HUES6 (cell line): ENCODE results near the gene TENM4.

Source experiments
- H3K27ac ChIP-seq: 2 replicates; pipeline ENCODE4 v1.7.0; 2013; ENCODE audit warnings: low read depth, mild to moderate bottlenecking, low read length, inconsistent platforms
- H3K27me3 ChIP-seq: 2 replicates; pipeline ENCODE4 v1.6.1; 2013; ENCODE audit warnings: low read length; ENCODE audit not compliant: control insufficient read depth, insufficient read depth
- H3K36me3 ChIP-seq: 2 replicates; pipeline ENCODE4 v1.6.1; 2013; ENCODE audit warnings: low read length; ENCODE audit not compliant: control insufficient read depth, insufficient read depth
- H3K4me1 ChIP-seq: 2 replicates; pipeline ENCODE4 v1.6.1; 2013; ENCODE audit warnings: low read length; ENCODE audit not compliant: control insufficient read depth, insufficient read depth
- H3K4me3 ChIP-seq: 2 replicates; pipeline ENCODE4 v1.5.1; 2013; ENCODE audit warnings: low read depth, low read length
- H3K9ac ChIP-seq: one replicate; pipeline ENCODE4 v1.6.1; 2013; ENCODE audit warnings: mild to moderate bottlenecking, low read length
- H3K9me3 ChIP-seq: 2 replicates; pipeline ENCODE4 v1.6.1; 2013; ENCODE audit warnings: low read depth, low read length; ENCODE audit not compliant: control insufficient read depth, insufficient read depth

The TENM4 gene

DNA sequence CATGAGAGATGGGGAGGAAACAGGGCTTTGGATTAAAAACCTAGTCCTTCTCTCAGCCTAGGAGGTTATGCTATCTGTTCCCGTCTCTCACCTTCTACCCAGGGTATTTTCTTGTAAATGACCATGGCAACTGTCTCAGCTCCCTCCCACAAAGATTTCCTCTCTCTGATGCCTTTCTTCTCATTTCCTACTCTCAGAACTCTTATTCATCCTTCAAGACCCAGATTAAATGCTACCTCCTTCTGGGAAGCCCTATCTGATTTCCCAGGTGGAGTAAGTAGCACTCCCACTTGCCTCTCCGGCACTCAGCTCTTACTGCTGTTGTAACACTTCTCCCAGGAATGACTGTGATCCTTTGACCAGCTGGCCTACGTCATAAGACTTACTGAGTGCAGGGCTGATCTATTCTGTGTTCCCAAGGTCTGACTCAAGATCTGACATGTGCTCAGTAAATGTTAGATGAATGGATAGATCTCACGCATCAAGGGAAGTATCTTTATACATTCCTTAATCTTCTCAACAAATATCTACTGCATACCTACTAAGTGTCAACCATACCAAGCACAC is 175.0 kb downstream of the TENM4 start:
- Histone ChIP-seq H3K36me3 (no peaks in the 10 kb centered on the region), H3K27me3 (no peaks in the 10 kb centered on the region), H3K27ac (no peak overlapping the region), H3K9me3 (no peaks in the 10 kb centered on the region), H3K9ac (no peak overlapping the region), H3K4me3 (no peak overlapping the region), H3K4me1 (peaks cover 20% of the 10 kb centered on the region)

DNA sequence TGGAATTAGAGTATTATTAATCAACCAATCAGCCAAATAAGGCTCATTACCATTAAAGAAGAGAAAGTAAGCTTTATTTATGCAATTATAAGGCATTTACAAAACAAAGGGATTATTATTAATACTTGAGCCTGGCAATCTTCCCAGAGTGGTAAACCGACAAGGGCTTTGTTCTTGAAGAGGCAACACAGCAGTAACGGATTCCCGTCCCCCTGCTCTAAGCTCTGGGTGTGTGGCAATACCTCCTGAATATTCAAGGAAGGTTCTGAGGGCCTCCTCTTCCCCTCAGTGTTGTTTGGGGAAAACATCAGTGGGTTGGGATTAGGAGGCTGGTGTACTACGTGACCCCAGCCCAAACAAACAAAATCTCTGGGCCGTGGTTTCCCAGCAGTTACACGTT is 176.5 kb downstream of the TENM4 start:
- no peaks in the 10 kb centered on the region for H3K36me3 ChIP-seq
- no peak overlapping the region for H3K4me3 ChIP-seq
- no peak overlapping the region for H3K9ac ChIP-seq
- H3K27ac ChIP-seq: no peak overlapping the region
- H3K9me3 ChIP-seq: no peaks in the 10 kb centered on the region
- H3K27me3 ChIP-seq: no peaks in the 10 kb centered on the region
- peaks cover 14% of the 10 kb centered on the region for H3K4me1 ChIP-seq

DNA sequence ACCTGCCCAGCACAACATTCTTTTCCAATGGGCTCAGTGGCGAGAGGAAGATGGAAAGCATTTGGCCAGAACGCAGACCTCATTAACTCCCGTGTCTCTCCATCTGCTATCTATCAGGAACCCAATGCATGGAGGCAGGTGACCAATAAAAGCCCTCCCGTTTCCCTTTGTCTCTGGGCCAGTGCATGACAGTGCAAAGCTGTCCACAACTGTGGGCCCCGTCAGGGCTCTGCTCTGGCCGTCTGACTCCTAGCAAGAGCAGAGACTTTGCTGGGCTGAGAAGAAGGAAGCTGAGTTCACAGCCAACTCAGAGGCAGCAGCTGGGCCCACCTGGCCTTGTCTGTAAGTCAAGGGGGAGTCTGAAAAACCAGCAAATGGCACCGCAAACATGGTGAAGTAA is 177.8 kb downstream of the TENM4 start:
- no peaks in the 10 kb centered on the region for H3K27me3 ChIP-seq
- H3K27ac ChIP-seq: no peak overlapping the region
- H3K36me3 ChIP-seq: no peaks in the 10 kb centered on the region
- H3K9ac ChIP-seq: no peak overlapping the region
- no peaks in the 10 kb centered on the region for H3K9me3 ChIP-seq
- peaks cover 14% of the 10 kb centered on the region for H3K4me1 ChIP-seq
- no peak overlapping the region for H3K4me3 ChIP-seq

DNA sequence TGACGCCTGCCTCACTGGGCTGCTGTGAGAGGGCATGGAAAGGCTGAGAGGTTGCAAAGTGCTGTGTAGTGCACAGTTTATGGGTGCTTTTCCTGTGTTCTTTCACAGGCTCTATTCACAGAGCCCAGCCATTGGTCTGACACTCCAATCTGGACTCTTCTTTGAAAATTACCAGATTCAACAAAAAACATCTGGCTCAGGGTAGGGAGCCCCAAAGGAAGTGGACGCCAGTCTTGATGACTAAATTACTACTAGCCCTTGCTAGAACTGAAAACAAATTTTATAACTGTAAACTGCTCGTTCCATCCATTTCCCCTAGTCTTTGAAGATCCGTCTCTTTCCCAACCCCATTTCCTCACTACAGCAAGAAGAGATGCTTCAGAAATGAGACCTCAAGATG is 178.6 kb downstream of the TENM4 start:
- H3K4me1 ChIP-seq: peaks cover 14% of the 10 kb centered on the region

DNA sequence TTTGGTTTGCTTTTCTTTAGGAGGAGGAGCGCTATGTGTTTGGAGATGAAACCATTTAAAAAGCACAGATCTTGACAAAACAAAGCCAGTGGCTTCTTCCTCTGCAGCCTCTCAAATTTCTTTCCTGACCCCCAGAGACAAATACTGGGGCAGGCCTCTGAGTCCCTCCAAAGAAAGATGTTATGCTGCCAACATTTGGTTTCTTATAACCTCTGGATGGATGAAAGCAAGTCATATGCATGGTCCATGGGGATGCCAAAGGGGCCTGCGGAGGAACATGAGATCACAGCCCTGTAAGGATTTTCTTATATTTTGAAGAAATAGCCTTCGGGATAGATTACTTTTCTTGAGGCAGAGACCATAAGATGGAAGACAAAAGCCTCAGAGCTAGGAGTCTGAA is 179.1 kb downstream of the TENM4 start:
- no peak overlapping the region for H3K4me3 ChIP-seq
- no peak overlapping the region for H3K27ac ChIP-seq
- H3K27me3 ChIP-seq: no peaks in the 10 kb centered on the region
- no peaks in the 10 kb centered on the region for H3K36me3 ChIP-seq
- H3K9ac ChIP-seq: no peak overlapping the region
- H3K4me1 ChIP-seq: peaks cover 14% of the 10 kb centered on the region
- H3K9me3 ChIP-seq: no peaks in the 10 kb centered on the region

More for the DNA sequence above, 178.6 kb downstream of the TENM4 start:
- Histone ChIP-seq H3K27ac (no peak overlapping the region), H3K9me3 (no peaks in the 10 kb centered on the region), H3K27me3 (no peaks in the 10 kb centered on the region), H3K9ac (no peak overlapping the region), H3K36me3 (no peaks in the 10 kb centered on the region), H3K4me3 (no peak overlapping the region)

DNA sequence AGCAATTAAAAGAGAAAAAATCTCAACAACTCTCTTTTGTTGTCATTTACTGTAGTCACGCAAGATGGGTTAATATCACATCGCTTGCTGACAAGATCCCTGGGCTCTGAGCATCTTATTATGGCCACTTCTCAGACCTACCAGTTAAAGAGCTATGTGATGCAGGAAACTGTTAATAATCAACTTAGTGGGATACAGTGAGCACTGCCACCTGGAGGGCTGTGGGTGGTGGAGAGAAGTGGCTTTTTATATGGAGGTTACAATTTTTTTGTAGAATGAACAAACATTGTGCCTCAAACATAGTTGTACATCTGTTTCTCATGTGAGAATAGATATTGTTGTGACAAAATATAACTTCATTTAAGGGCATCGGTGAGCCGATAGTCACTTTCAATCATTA is 181.0 kb downstream of the TENM4 start:
- Histone ChIP-seq H3K9ac (no peak overlapping the region), H3K36me3 (no peaks in the 10 kb centered on the region), H3K27ac (no peak overlapping the region), H3K27me3 (no peaks in the 10 kb centered on the region), H3K4me3 (no peak overlapping the region), H3K9me3 (no peaks in the 10 kb centered on the region), H3K4me1 (peaks cover 8% of the 10 kb centered on the region)

DNA sequence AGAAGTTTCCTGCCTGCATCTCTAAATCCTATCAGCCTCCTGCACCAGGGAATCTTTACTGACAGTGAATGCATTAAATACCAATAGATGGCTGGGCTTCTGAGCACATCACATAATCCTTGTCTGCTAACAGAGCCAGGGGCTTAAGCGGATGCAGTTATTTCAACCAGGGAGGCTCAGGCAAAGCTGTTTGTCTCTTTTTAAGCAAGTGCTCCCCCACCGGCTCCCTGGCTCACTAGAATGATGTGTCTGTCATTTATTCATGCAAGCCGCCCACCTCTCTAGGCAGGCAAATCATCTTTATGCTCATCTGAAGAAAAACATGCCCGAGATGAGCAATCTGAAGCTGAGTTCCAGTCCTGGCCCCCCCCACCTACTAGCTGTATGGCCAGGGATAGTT is 182.3 kb downstream of the TENM4 start:
- Histone ChIP-seq H3K27me3 (no peaks in the 10 kb centered on the region), H3K9me3 (no peaks in the 10 kb centered on the region), H3K36me3 (no peaks in the 10 kb centered on the region), H3K4me3 (no peak overlapping the region), H3K9ac (no peak overlapping the region), H3K27ac (no peak overlapping the region), H3K4me1 (peaks cover 8% of the 10 kb centered on the region)

DNA sequence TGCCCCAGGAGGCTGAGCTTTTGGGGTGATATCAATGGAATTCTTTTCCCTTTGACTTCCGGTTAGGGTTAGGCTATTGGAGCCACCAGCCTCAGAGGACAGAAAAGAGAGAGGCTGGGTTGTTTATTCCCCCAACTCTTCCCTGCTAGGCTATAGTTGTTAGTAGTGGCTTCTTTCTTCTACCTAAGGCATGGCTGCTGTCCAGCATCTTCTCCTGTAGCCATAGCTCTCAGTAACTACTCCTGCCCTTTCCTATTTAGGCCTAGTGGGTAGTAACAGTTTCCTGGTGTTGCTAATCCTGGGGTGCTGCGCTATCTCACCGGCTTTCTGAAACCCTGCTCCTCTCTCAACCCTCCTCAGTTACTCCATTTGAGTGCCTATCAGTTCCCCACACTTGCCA is 184.9 kb downstream of the TENM4 start:
- no peaks in the 10 kb centered on the region for H3K36me3 ChIP-seq
- no peaks in the 10 kb centered on the region for H3K9me3 ChIP-seq
- no peak overlapping the region for H3K9ac ChIP-seq
- no peaks in the 10 kb centered on the region for H3K27me3 ChIP-seq
- H3K4me1 ChIP-seq: no peaks in the 10 kb centered on the region
- no peak overlapping the region for H3K27ac ChIP-seq
- H3K4me3 ChIP-seq: no peak overlapping the region

DNA sequence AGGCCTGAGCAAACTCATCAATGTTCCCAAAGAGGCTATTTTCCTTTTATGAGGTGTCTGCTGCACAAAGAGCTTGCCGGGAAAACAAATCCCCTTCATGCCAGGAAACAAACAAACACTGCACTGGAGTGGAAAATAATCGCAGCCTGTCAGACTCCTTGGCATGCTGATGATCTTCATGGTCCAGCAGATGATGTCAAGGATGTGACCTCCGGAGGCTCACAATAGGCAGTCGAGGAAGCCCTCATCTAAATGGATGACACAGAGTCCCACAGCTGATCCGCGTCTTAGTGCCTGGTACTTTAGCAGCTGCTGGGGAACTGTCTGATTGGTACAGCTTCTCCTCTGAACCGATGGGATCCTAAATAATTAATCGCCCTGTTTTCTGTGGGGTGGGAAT is 187.6 kb downstream of the TENM4 start:
- H3K4me3 ChIP-seq: no peak overlapping the region
- H3K9ac ChIP-seq: no peak overlapping the region
- no peaks in the 10 kb centered on the region for H3K36me3 ChIP-seq
- peaks cover 6% of the 10 kb centered on the region; the same call in 1 of the 2 replicates for H3K4me1 ChIP-seq
- H3K27me3 ChIP-seq: no peaks in the 10 kb centered on the region
- no peaks in the 10 kb centered on the region for H3K9me3 ChIP-seq
- H3K27ac ChIP-seq: no peak overlapping the region

DNA sequence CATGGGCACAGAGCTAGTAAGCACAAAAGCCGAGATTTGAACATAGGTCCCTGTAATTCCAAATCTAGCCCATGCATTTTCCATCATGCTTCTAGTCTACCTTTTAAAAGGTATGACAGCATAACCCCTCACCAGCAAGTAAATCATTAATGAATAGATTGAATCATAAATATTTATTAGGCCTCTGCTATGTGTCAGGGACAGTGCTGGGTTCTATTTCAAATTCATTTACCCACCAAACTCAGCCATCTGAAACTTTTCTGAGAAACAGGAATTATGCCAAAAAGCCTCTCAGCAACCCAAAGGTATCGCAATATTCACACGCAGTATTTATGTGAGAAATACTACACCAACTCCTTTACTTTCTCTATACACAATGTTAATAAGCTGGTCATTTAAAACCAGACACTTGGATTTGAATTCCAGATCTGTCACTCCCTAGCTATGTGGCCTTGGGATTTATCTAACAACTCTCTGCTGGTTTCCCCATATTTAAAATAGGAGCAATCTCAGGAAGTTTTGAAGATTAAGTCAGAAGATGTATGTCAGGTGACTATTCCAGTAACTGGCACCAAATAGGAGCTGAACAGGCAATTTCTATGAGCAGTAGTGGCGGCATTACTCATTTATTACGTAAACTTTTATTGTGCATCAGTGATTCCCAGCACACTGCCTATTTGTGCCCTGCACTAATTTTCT is 191.4 kb downstream of the TENM4 start:
- no peak overlapping the region for H3K9ac ChIP-seq
- H3K27me3 ChIP-seq: no peaks in the 10 kb centered on the region
- H3K9me3 ChIP-seq: no peaks in the 10 kb centered on the region
- H3K4me1 ChIP-seq: peaks cover 9% of the 10 kb centered on the region; the same call in 1 of the 2 replicates
- H3K36me3 ChIP-seq: no peaks in the 10 kb centered on the region
- H3K27ac ChIP-seq: no peak overlapping the region
- H3K4me3 ChIP-seq: no peak overlapping the region

DNA sequence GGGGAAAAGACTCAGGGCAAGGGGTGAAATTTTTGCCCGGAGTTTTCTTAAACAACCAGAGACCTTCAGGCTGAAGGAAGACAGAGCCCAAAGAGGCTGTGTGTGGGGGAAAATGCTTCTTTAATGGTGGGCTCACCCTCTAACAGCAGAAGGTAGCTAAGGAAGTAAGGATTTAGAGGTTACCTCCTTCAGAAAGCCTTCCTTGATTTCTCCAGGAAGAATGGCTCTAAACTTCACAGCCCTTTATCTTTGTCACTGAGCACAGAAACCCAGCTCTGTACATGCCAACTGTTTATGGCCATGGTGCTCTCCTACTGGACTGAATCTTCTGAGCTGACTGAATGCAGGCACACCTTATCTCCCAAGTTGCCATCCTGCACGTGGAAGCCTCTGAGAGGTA is 196.0 kb downstream of the TENM4 start:
- Histone ChIP-seq H3K27ac (no peak overlapping the region), H3K36me3 (no peaks in the 10 kb centered on the region), H3K9me3 (no peaks in the 10 kb centered on the region), H3K27me3 (no peaks in the 10 kb centered on the region), H3K9ac (no peak overlapping the region), H3K4me3 (no peak overlapping the region), H3K4me1 (peaks cover 14% of the 10 kb centered on the region; the same call in 1 of the 2 replicates)
